ENCODE measurements around the gene TTC8.
"Not testable (repeated sequence)": the region's sequence is repeated elsewhere in the genome, so short reads cannot be mapped to it uniquely, and the experiment has no call there.

The TTC8 gene

GRCh38 chr14:88824314-88825077 is at the start of gene TTC8:
Gene TTC8, plus strand, starts transcription at chr14:88824651. Its CDS starts 57 bp downstream, at chr14:88824708.
- peak; percentile 84 for DNase-seq

GRCh38 chr14:88775532-88775931 is 48.9 kb upstream of the TTC8 start:
- no peak for DNase-seq

GRCh38 chr14:88785911-88786310 is 38.5 kb upstream of the TTC8 start:
- no peak for DNase-seq

GRCh38 chr14:88786715-88787114 is 37.7 kb upstream of the TTC8 start:
- DNase-seq = no peak

GRCh38 chr14:88789573-88789972 is 34.9 kb upstream of the TTC8 start:
- DNase-seq = not testable (repeated sequence)

- DNase-seq = no peak
Measured at GRCh38 chr14:88790501-88791251, 33.8 kb upstream of the TTC8 start.

- DNase-seq = no peak
Measured at GRCh38 chr14:88791252-88791621, 33.2 kb upstream of the TTC8 start.

GRCh38 chr14:88791629-88792472 is 32.6 kb upstream of the TTC8 start:
- DNase-seq = peak; percentile 28

- DNase-seq = peak; percentile 69
Measured at GRCh38 chr14:88792473-88793258, 31.8 kb upstream of the TTC8 start, which contains the start of gene EML5. Gene EML5, minus strand, starts transcription at chr14:88792953. Its CDS starts 450 bp downstream, at chr14:88792503.

- DNase-seq = no peak
Measured at GRCh38 chr14:88793259-88793625, 31.2 kb upstream of the TTC8 start.

GRCh38 chr14:88798156-88798555 is 26.3 kb upstream of the TTC8 start:
- peak; percentile 4 for DNase-seq

GRCh38 chr14:88799522-88799921 is 24.9 kb upstream of the TTC8 start:
- no peak for DNase-seq

- no peak for DNase-seq
Measured at GRCh38 chr14:88802596-88802995, 21.9 kb upstream of the TTC8 start.

- no peak for DNase-seq
Measured at GRCh38 chr14:88804035-88804434, 20.4 kb upstream of the TTC8 start.

- no peak for DNase-seq
Measured at GRCh38 chr14:88804477-88804876, 20.0 kb upstream of the TTC8 start.

- no peak for DNase-seq
Measured at GRCh38 chr14:88808359-88808758, 16.1 kb upstream of the TTC8 start.

- DNase-seq = no peak
Measured at GRCh38 chr14:88815980-88816379, 8.5 kb upstream of the TTC8 start.

- no peak for DNase-seq
Measured at GRCh38 chr14:88818018-88818417, 6.4 kb upstream of the TTC8 start.

GRCh38 chr14:88819674-88820073 is 4.8 kb upstream of the TTC8 start:
- not testable (repeated sequence) for DNase-seq

GRCh38 chr14:88821378-88821777 is 3.1 kb upstream of the TTC8 start:
- DNase-seq = no peak

- no peak for DNase-seq
Measured at GRCh38 chr14:88821888-88822287, 2.6 kb upstream of the TTC8 start.

- no peak for DNase-seq
Measured at GRCh38 chr14:88823968-88824313, 510 bp upstream of the TTC8 start.

GRCh38 chr14:88825078-88825458 is 617 bp downstream of the TTC8 start:
- DNase-seq = no peak
